Panc1 (cell line): ENCODE measurements around the gene ALLC. TPM values are rescaled to one million over a fixed set of nuclear protein-coding genes. Genes with fewer than 3 reads are reported as not detected.

Experiments used
- ATAC-seq: fragments of 200-7000 bp; cut with Tn5 transposase; 2 replicates; pipeline ENCODE4 v1.9.1; 2020; ENCODE audit warnings: mild to moderate bottlenecking, moderate library complexity
- BruUV-seq: library from RNA; stranded (reverse); fragments of 400-500 nt; replicated peaks from 2 replicates; lab custom pipeline; 2021; lab: Mats Ljungman, UMichigan
- CTCF ChIA-PET: fragments of 300-600 bp; sonication (Branson Sonifier 250); formaldehyde crosslinking; loops from one replicate; lab custom pipeline; 2022; ENCODE audit warnings: antibody characterized with exemption; lab: Charles Lee
- POLR2A ChIA-PET: fragments of 300-600 bp; sonication (Branson Sonifier 250); formaldehyde crosslinking; loops from one replicate; lab custom pipeline; 2022; ENCODE audit warnings: antibody characterized with exemption; lab: Charles Lee
- DNase-seq: peaks from one replicate; pipeline ENCODE4 v3.0.0-alpha.2; 2010; ENCODE audit warnings: low read depth, low spot score
- H3K27ac ChIP-seq: 2 replicates; pipeline ENCODE4 v1.5.1; 2011; ENCODE audit warnings: mild to moderate bottlenecking, low read length, inconsistent platforms
- H3K27me3 ChIP-seq: fragments of 200-500 bp; sonication (Bioruptor generic); 2 replicates; pipeline ENCODE4 v1.6.0; 2014; ENCODE audit warnings: low read length, inconsistent platforms; ENCODE audit not compliant: control insufficient read depth, insufficient read depth
- H3K36me3 ChIP-seq: fragments of 200-500 bp; sonication (Bioruptor generic); 2 replicates; pipeline ENCODE4 v1.5.1; 2014; ENCODE audit warnings: inconsistent platforms, mild to moderate bottlenecking, low read length, moderate library complexity; ENCODE audit not compliant: control insufficient read depth, insufficient read depth
- H3K4me1 ChIP-seq: 2 replicates; pipeline ENCODE4 v1.5.1; 2011; ENCODE audit warnings: inconsistent platforms, mild to moderate bottlenecking, low read length, moderate library complexity; ENCODE audit not compliant: control insufficient read depth, insufficient read depth
- H3K4me3 ChIP-seq, 2 experiments: 2 replicates each; pipeline ENCODE4 v1.5.1; 2011 to 2012; ENCODE audit warnings: low read depth in 2 of 2, low read length in 2 of 2, mild to moderate bottlenecking in 2 of 2, inconsistent platforms in 1 of 2, moderate library complexity in 1 of 2
- H3K9me3 ChIP-seq: fragments of 200-500 bp; sonication (Bioruptor generic); 2 replicates; pipeline ENCODE4 v1.5.1; 2014; ENCODE audit warnings: low read depth, mild to moderate bottlenecking, inconsistent platforms, low read length, moderate library complexity; ENCODE audit not compliant: control insufficient read depth, insufficient read depth
- CTCF ChIP-seq: fragments of 450-650 bp; IDR thresholded peaks from 2 replicates; pipeline ENCODE4 v1.5.1; 2017; ENCODE audit warnings: mild to moderate bottlenecking
- POLR2AphosphoS5 ChIP-seq: IDR thresholded peaks from 2 replicates; pipeline ENCODE4 v1.6.1; 2012; ENCODE audit warnings: mild to moderate bottlenecking, low read depth, low read length, moderate library complexity
- REST ChIP-seq, 2 experiments: IDR thresholded peaks; 2 replicates each; pipeline ENCODE4 v1.6.1; 2011 to 2012; ENCODE audit warnings: low read depth in 2 of 2, control low read depth in 1 of 2, low read length in 1 of 2, mild to moderate bottlenecking in 1 of 2, moderate library complexity in 1 of 2; ENCODE audit not compliant: insufficient read depth in 1 of 2
- SIN3A ChIP-seq: IDR thresholded peaks from 2 replicates; pipeline ENCODE4 v1.6.1; 2012; ENCODE audit warnings: low read depth, mild to moderate bottlenecking, low read length, moderate library complexity, borderline replicate concordance; ENCODE audit not compliant: insufficient read depth
- TCF7L2 ChIP-seq: IDR thresholded peaks from 2 replicates; pipeline ENCODE4 v1.6.1; 2011; ENCODE audit warnings: mild to moderate bottlenecking, low read depth, low read length, inconsistent platforms
- in situ Hi-C: cut with HindIII; loops from 2 replicates; pipeline ENCODE4 v1.10.0; 2016; ENCODE audit warnings: low sequenced_read_pairs, low pct_unique_long_range_greater_than_20kb
- intact Hi-C: fragments of 100-400 bp; cut with micrococcal nuclease; formaldehyde crosslinking; loops from one replicate; pipeline ENCODE4 v1.10.0; 2022; ENCODE audit not compliant: unreplicated experiment
- total RNA-seq: library from RNA; stranded (reverse); gene quantifications from one replicate; pipeline ENCODE4 v1.2.1, GENCODE V29; 2021; ENCODE audit not compliant: unreplicated experiment

Gene ALLC
- total RNA-seq, 1 experiment from 2014 or later: not detected

GRCh38 chr2:3729786-3730185, 71.8 kb downstream of the ALLC start:
- POLR2A ChIA-PET: no interaction called here
- Histone ChIP-seq H3K27me3 (peaks cover 8% of the 10 kb centered on the region), H3K36me3 (no peaks in the 10 kb centered on the region), H3K9me3 (no peaks in the 10 kb centered on the region), H3K4me1 (no peaks in the 10 kb centered on the region), H3K27ac (no peak overlapping the region), H3K4me3 (no peak overlapping the region)
- CTCF ChIA-PET: no interaction called here
- no TSS peak for BruUV-seq
- TF ChIP-seq CTCF (no peak), SIN3A (no peak), REST (IDR thresholded peaks at IDR 0.05; ENCODE audit: insufficient read depth in 1 of 2, low read depth in 2 of 2, low read length in 1 of 2) (no peak), POLR2AphosphoS5 (no peak), TCF7L2 (no peak)
- ATAC-seq (no peak), DNase-seq (no peak)
- intact Hi-C loops: no loop called here
- in situ Hi-C loops: no loop called here

- BruUV-seq: no TSS peak
- DNase-seq: no peak
- H3K36me3 ChIP-seq: no peaks in the 10 kb centered on the region
- H3K27me3 ChIP-seq: peaks cover 12% of the 10 kb centered on the region
- no peak overlapping the region for H3K27ac ChIP-seq
- no peak overlapping the region for H3K4me3 ChIP-seq
- CTCF ChIA-PET: no interaction called here
- TF ChIP-seq SIN3A: no peak
- TF ChIP-seq POLR2AphosphoS5: no peak
- TF ChIP-seq TCF7L2: no peak
- no peak for TF ChIP-seq REST (IDR thresholded peaks at IDR 0.05; ENCODE audit: insufficient read depth in 1 of 2, low read depth in 2 of 2, low read length in 1 of 2)
- no peak for TF ChIP-seq CTCF
- no peaks in the 10 kb centered on the region for H3K4me1 ChIP-seq
- H3K9me3 ChIP-seq: no peaks in the 10 kb centered on the region
- no peak for ATAC-seq
- POLR2A ChIA-PET: no interaction called here
- intact Hi-C loops: no loop called here
- in situ Hi-C loops: no loop called here
Measured at GRCh38 chr2:3730646-3731045, 72.6 kb downstream of the ALLC start.
